WI38 (cell line): Measurements from ENCODE around the gene LANCL2.
"Not testable (repeated sequence)": the region's sequence is repeated elsewhere in the genome, so short reads cannot be mapped to it uniquely, and the experiment has no call there.

Experiments
- H3K4me3 ChIP-seq: 2 replicates; pipeline ENCODE4 v1.5.1; 2011; ENCODE audit warnings: low read depth, mild to moderate bottlenecking, control low read depth, low read length
- CTCF ChIP-seq: IDR thresholded peaks from 2 replicates; pipeline ENCODE4 v1.5.1; 2012; ENCODE audit warnings: low read depth, mild to moderate bottlenecking, control low read depth, low read length

The LANCL2 gene

GRCh38 chr7:55410667-55411239 is 45.6 kb downstream of the LANCL2 start:
- TF ChIP-seq CTCF = no peak
- H3K4me3 ChIP-seq = no peak overlapping the region

- no peak for TF ChIP-seq CTCF
- H3K4me3 ChIP-seq = no peak overlapping the region
Observed at GRCh38 chr7:55411844-55412243, 46.7 kb downstream of the LANCL2 start.

- no peak for TF ChIP-seq CTCF
- H3K4me3 ChIP-seq = no peak overlapping the region
Observed at GRCh38 chr7:55413442-55413841, 48.3 kb downstream of the LANCL2 start.

GRCh38 chr7:55415173-55415778 is 50.1 kb downstream of the LANCL2 start:
- peak; percentile 56 for TF ChIP-seq CTCF
- H3K4me3 ChIP-seq = no peak overlapping the region

GRCh38 chr7:55417456-55417855 is 52.3 kb downstream of the LANCL2 start:
- not testable (repeated sequence) for H3K4me3 ChIP-seq

- TF ChIP-seq CTCF = no peak
- no peak overlapping the region for H3K4me3 ChIP-seq
Observed at GRCh38 chr7:55420530-55420929, 55.4 kb downstream of the LANCL2 start.

- no peak overlapping the region for H3K4me3 ChIP-seq
- TF ChIP-seq CTCF = peak; percentile 31; the same call in 1 of the 2 replicates
Observed at GRCh38 chr7:55423277-55423711, 58.2 kb downstream of the LANCL2 start.

- TF ChIP-seq CTCF = no peak
- no peak overlapping the region for H3K4me3 ChIP-seq
Observed at GRCh38 chr7:55423891-55424290, 58.8 kb downstream of the LANCL2 start.
